Keratinocyte (primary cell): ENCODE measurements around the gene TBCD. TPM values are rescaled to one million over a fixed set of nuclear protein-coding genes. Genes with fewer than 3 reads are reported as not detected.

Experiments
- DNase-seq: peaks from one replicate; pipeline ENCODE4 v3.0.0-alpha.2; 2011; ENCODE audit warnings: low read depth, missing footprints, low spot score
- FAIRE-seq: peaks from 2 replicates; lab custom pipeline; 2011; peaks lifted over from hg19 to GRCh38; lab: Jason Lieb, UNC
- H2AFZ ChIP-seq: 2 replicates; pipeline ENCODE4 v1.6.0; 2012; ENCODE audit warnings: low read length, control low read depth, inconsistent platforms; ENCODE audit not compliant: control insufficient read depth
- H3K27ac ChIP-seq: 2 replicates; pipeline ENCODE4 v1.5.1; 2011; ENCODE audit warnings: low read length; ENCODE audit not compliant: control insufficient read depth, insufficient read depth
- H3K27me3 ChIP-seq: 3 replicates; pipeline ENCODE4 v1.6.0; 2011; ENCODE audit warnings: low read length; ENCODE audit not compliant: control insufficient read depth, insufficient read depth; ENCODE audit errors: extremely low read depth
- H3K36me3 ChIP-seq, 2 experiments: 2 replicates in 1 of 2; 3 replicates in 1 of 2; pipeline ENCODE4 v1.5.1; 2011; ENCODE audit warnings: low read length in 2 of 2, mild to moderate bottlenecking in 1 of 2; ENCODE audit not compliant: control insufficient read depth in 2 of 2, insufficient read depth in 2 of 2; ENCODE audit errors: extremely low read depth in 1 of 2
- H3K4me1 ChIP-seq: 3 replicates; pipeline ENCODE4 v1.5.1; 2011; ENCODE audit warnings: low read length; ENCODE audit not compliant: control insufficient read depth, insufficient read depth; ENCODE audit errors: extremely low read depth
- H3K4me2 ChIP-seq: 3 replicates; pipeline ENCODE4 v1.6.0; 2011; ENCODE audit warnings: low read depth, low read length; ENCODE audit not compliant: control insufficient read depth, insufficient read depth; ENCODE audit errors: extremely low read depth
- H3K4me3 ChIP-seq, 3 experiments: fragments of 200-600 bp in 1 of 3; sonication (generic) in 1 of 3; 2 replicates in 2 of 3; 3 replicates in 1 of 3; pipeline ENCODE4 v1.5.1; 2011 to 2016; ENCODE audit warnings: low read length in 3 of 3, mild to moderate bottlenecking in 3 of 3, control low read depth in 2 of 3, inconsistent platforms in 1 of 3, low read depth in 1 of 3, mixed read lengths in 1 of 3, mixed run types in 1 of 3, moderate library complexity in 1 of 3; ENCODE audit not compliant: control insufficient read depth in 2 of 3, insufficient read depth in 2 of 3; ENCODE audit errors: extremely low read depth in 1 of 3
- H3K79me2 ChIP-seq: 2 replicates; pipeline ENCODE4 v1.6.0; 2012; ENCODE audit warnings: low read length; ENCODE audit not compliant: control insufficient read depth, insufficient read depth
- H3K9ac ChIP-seq: 3 replicates; pipeline ENCODE4 v1.6.0; 2011; ENCODE audit warnings: low read length; ENCODE audit not compliant: control insufficient read depth, insufficient read depth; ENCODE audit errors: extremely low read depth
- H3K9me1 ChIP-seq: 3 replicates; pipeline ENCODE4 v1.6.0; 2011; ENCODE audit warnings: low read length; ENCODE audit not compliant: control insufficient read depth, insufficient read depth; ENCODE audit errors: extremely low read depth
- H3K9me3 ChIP-seq: 2 replicates; pipeline ENCODE4 v1.5.1; 2012; ENCODE audit warnings: low read depth, low read length; ENCODE audit not compliant: control insufficient read depth
- H4K20me1 ChIP-seq: 3 replicates; pipeline ENCODE4 v1.6.0; 2011; ENCODE audit warnings: low read length; ENCODE audit not compliant: control insufficient read depth, insufficient read depth; ENCODE audit errors: extremely low read depth
- CTCF ChIP-seq, 3 experiments: IDR thresholded peaks in 1 of 3; conservative IDR thresholded peaks in 1 of 3; optimal IDR thresholded peaks in 1 of 3; 2 replicates in 2 of 3; 3 replicates in 1 of 3; pipeline versions ENCODE3 to v1.5.1; 2011; ENCODE audit warnings: low read length in 3 of 3, mild to moderate bottlenecking in 3 of 3, moderate library complexity in 2 of 3, control low read depth in 1 of 3, inconsistent platforms in 1 of 3; ENCODE audit not compliant: insufficient read depth in 2 of 3; ENCODE audit errors: extremely low read depth in 1 of 3
- EZH2 ChIP-seq: IDR thresholded peaks from one replicate; pipeline ENCODE4 v1.6.1; 2012; ENCODE audit warnings: inconsistent platforms, mild to moderate bottlenecking, low read length, moderate library complexity
- dilution Hi-C: fragments of 300-500 bp; cut with MboI; formaldehyde crosslinking; loops from one replicate; pipeline ENCODE4 v1.7.0; 2020; ENCODE audit warnings: low sequenced_read_pairs; ENCODE audit not compliant: extremely low pct_ligation_motif_present
- polyA plus RNA-seq, 5 experiments: library from polyadenylated mRNA; depleted of rRNA in 3 of 5; stranded (reverse) in 3 of 5; stranded (forward) in 1 of 5; unstranded in 1 of 5; fragments of >200 nt; gene quantifications; 1 replicate in 1 of 5; 2 replicates in 3 of 5; 3 replicates in 1 of 5; pipeline versions ENCODE4 v1.2.1 to v1.2.3, GENCODE V29; 2011 to 2012; ENCODE audit warnings: missing spikeins in 2 of 5, low read depth in 1 of 5, low replicate concordance in 1 of 5

TBCD gene
- polyA plus RNA-seq, 1 donor (not counting 4 experiments of a cell fraction or from before 2014, with no cell fraction given), result 36.2 TPM

GRCh38 chr17:82881324-82881823 lies 129.5 kb downstream of the TBCD start:
- no peak overlapping the region for H3K9ac ChIP-seq
- peaks cover 42% of the 10 kb centered on the region for H3K79me2 ChIP-seq
- peaks cover 11% of the 10 kb centered on the region for H3K4me1 ChIP-seq
- peaks cover 4 to 16% of the 10 kb centered on the region in 2 experiments for H3K36me3 ChIP-seq
- TF ChIP-seq EZH2 (no peak), CTCF (optimal IDR thresholded peaks at IDR 0.05 in 1 of 3, IDR thresholded peaks at IDR 0.05 in 1 of 3, conservative IDR thresholded peaks at IDR 0.05 in 1 of 3; ENCODE audit: extremely low read depth in 1 of 3, insufficient read depth in 2 of 3, low read length in 3 of 3) (no peak)
- no peak overlapping the region for H3K4me2 ChIP-seq
- no peaks in the 10 kb centered on the region for H3K9me1 ChIP-seq
- no peak for DNase-seq
- no peak overlapping the region for H3K27ac ChIP-seq
- H3K27me3 ChIP-seq, result no peaks in the 10 kb centered on the region
- no peaks in the 10 kb centered on the region for H3K9me3 ChIP-seq
- H4K20me1 ChIP-seq, result no peaks in the 10 kb centered on the region
- no peak overlapping the region for H3K4me3 ChIP-seq
- no peak overlapping the region for H2AFZ ChIP-seq
- no peak for FAIRE-seq
- dilution Hi-C loops, result no loop called here

GRCh38 chr17:82881900-82882714 lies 130.2 kb downstream of the TBCD start:
- H3K4me3 ChIP-seq, result no peak overlapping the region
- FAIRE-seq (no peak), DNase-seq (no peak)
- no peaks in the 10 kb centered on the region for H3K9me3 ChIP-seq
- H3K36me3 ChIP-seq, result peaks cover 4 to 19% of the 10 kb centered on the region in 2 experiments
- peaks cover 43% of the 10 kb centered on the region for H3K79me2 ChIP-seq
- dilution Hi-C loops, result no loop called here
- H3K9me1 ChIP-seq, result no peaks in the 10 kb centered on the region
- no peaks in the 10 kb centered on the region for H3K27me3 ChIP-seq
- H2AFZ ChIP-seq, result no peak overlapping the region
- TF ChIP-seq CTCF (optimal IDR thresholded peaks at IDR 0.05 in 1 of 3, IDR thresholded peaks at IDR 0.05 in 1 of 3, conservative IDR thresholded peaks at IDR 0.05 in 1 of 3; ENCODE audit: extremely low read depth in 1 of 3, insufficient read depth in 2 of 3, low read length in 3 of 3), result no peak
- no peak for TF ChIP-seq EZH2
- peaks cover 4% of the 10 kb centered on the region for H3K4me1 ChIP-seq
- no peaks in the 10 kb centered on the region for H4K20me1 ChIP-seq
- no peak overlapping the region for H3K9ac ChIP-seq
- no peak overlapping the region for H3K4me2 ChIP-seq
- no peak overlapping the region for H3K27ac ChIP-seq
